NCI-H2081 (cell line): ENCODE measurements around the gene RITA1.

ENCODE experiments used
- DNase-seq, 2 experiments: peaks; one replicate each; lab custom pipeline; 2025; lab: John Stamatoyannopoulos, UW

RITA1 gene

DNA sequence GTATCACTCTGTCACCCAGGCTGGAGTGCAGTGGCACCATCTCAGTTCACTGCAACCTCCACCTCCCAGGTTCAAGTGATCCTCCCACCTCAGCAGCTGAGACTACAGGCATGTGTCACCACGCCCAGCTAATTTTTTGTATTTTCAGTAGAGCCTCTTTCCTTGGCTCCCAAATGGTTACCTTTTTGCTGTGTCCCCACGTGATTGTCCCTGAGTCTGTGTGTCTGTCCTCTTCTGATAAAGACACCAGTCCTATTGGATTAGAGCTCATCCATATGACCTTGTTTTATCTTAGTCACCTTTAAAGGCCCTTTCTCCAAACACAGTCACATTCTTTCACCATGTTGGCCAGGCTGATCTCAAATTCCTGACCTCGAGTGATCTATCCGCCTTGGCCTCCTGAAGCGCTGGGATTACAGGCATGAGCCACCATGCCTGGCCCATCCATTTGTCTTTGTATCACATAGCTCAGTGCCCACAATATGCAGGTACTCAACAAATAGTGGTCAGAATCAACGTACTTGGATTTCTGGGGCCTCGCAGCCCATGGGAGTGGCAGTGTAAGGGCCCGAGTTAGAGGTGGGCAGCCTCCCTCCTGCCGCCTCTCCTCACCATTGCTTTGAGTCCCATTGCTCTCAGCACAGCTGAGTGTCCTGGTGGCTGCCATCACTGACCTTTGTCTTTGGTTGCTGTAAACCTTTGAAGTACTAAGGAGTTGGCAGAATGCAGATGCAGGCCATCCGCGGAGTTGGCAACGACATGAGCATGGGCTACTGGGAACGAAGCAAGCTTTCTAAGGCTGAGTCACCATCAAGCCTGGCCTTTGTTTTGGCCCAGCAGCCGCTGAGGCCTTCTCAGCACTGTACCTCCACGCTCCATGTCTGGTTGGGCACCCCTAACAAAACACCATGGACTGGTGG lies 45.1 kb downstream of the RITA1 start:
- DNase-seq, result no peak

DNA sequence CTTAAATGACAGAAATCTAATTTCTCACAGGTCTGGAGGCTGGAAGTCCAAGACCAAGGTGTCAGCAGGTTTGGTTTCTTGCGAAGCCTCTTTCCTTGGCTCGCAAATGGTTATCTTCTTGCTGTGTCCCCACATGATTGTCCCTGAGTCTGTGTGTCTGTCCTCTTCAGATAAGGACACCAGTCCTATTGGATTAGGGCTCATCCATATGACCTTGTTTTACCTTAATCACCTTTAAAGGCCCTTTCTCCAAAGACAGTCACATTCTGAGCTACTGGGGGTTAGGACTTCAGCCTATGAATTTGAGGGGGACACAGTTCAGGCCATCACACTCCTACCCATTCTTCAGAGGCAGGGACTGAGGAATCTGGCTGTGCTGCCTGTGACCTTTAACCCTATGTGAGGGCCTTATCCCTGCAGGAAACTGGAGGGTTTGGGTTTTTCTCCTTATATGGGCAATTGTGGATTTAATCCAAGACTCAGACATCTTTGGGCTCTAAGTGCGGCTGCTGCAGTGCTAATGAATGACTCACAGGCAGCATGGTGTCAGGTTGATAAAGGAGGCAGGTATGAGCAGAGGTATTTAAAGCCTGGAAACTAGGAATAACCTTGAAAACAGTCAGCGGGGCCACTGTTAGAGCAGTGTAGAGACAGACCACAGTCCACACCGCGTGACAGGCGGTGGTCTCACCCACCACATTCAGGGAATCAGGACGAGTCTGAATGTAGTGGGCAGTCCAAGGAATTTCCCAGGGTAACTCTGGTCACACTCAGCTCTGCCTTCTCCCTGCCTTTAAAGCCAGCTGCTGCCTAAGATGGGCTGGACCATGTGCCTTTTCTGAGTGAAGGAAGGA lies 45.9 kb downstream of the RITA1 start:
- no peak for DNase-seq

DNA sequence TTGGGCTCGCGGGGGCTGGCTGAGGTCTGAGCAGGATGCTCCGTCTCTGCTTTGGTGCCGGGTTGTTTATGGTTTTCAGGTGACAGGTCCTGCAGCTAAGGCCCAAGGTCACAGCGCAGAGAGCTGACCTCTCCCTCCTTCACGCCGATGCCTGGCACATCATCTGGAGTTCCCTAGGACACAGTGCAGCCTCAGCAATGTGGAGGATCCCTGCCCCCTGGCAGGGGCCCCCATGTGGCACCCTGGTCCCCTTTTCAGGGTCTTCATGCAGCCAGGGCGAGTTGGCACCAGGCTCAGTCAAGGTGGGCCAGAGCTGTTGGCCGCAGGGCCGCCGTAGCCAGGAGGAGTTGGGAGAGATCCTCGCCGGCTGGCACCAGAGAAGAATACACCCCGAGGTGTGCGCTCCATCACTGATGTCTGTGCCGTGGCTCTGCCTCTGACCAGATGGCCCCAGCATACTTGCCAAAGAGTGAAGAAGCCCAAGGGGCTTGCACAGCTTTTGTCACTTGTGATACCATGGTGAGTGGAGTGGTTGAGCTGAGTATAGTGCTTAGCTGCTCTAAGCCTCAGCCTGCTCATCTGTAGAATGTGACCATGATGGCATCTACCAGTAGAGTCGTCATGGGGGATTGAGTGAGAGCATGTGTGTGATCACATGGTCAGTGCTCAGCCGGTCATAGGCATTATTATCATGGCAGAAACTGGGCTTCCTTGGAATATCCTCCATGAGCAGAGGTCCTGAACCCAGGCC lies 46.7 kb downstream of the RITA1 start:
- no peak for DNase-seq

DNA sequence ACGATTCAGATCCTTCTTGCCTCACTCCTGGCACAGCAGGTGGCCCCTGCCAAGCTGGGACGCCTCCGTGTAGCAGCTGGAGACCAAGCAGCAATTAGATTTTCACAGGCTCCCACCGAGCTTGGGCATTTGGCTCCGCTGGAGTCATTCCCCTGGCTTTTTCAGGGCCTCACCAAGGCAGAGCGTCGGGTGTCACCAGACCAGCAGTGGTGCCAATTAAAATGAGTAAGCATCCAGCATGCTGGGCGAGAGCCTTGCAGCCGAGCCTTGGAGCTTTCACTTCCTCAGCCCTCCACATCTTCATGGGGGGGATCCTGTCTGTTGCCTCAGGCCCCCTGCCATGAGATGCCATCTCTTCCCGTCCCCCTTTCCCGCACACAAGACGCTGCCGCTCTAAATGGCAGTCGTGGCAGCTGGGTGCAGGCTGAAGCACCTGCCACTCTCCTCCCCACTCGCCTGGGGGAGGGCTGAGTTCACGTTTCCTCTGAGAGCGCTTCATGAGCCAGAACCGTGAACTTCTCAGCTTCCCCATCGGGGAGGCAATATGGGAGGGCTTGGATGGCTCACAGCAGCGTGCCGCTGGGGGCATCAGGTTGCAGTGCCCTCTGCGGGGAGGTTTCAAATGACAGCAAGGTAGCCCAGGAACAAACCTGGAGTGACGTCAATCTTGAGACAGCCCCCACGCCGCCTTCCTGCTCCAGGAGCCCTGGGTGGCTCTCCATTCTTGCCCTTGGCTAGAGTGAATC lies 47.5 kb downstream of the RITA1 start:
- peak; percentile 75 to 86 for DNase-seq

DNA sequence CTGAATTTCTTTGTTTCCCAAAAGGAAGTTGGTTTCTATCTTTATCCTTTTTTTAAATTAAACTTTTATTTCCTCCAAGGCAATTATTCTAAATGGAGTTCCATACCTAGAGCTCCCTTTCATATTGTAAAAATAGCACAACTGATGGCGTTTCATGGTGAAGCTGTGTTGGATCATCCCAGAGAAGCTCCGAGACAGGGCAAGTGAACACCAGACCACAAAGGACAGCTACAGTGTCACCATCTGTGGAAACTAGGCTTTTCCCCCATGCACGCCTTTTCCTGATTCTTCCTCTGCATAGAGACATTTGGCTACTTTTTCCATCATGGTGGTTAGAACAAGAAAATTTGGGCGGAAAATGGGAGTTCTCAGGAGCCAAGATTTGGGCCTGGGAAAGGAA lies 48.4 kb downstream of the RITA1 start:
- no peak for DNase-seq

DNA sequence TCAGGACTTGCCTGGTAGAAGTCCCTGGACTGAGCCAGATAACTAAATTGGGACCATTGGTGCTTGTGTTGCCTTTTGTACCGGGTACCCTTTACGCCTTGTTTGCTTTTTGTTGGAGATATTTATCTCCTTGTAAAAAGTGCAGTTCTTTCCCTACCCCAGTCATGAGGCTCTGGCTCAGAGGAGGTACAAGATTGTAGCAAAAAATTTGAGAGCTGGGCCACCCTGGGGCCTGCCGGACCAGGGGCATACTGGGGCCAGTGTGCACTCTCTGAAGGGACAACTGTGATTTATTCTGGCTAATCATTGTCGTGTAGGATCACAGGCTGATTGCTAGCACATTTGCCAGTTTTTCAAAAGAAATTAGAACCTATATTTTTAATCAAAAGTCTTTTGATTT lies 49.0 kb downstream of the RITA1 start:
- no peak for DNase-seq

DNA sequence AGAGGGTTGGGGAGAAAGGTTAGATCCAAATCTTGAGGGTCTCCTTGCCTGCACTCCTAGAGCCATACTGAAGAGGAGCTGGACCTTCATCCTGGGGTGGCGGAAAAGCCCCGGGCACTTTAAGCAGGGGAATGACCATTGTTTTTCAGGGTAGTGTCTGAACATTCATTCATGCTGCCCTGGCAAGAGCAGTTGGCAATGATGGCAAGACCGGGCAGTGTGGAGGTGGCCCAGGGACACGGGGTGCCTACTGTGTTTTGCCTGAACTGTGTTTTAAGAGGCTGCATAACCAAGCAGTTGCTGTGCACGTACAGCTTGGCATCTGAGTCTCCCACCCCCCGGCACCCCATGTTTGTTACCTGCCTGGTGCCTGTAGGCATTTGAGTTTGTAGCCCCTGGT lies 50.5 kb downstream of the RITA1 start:
- no peak for DNase-seq

DNA sequence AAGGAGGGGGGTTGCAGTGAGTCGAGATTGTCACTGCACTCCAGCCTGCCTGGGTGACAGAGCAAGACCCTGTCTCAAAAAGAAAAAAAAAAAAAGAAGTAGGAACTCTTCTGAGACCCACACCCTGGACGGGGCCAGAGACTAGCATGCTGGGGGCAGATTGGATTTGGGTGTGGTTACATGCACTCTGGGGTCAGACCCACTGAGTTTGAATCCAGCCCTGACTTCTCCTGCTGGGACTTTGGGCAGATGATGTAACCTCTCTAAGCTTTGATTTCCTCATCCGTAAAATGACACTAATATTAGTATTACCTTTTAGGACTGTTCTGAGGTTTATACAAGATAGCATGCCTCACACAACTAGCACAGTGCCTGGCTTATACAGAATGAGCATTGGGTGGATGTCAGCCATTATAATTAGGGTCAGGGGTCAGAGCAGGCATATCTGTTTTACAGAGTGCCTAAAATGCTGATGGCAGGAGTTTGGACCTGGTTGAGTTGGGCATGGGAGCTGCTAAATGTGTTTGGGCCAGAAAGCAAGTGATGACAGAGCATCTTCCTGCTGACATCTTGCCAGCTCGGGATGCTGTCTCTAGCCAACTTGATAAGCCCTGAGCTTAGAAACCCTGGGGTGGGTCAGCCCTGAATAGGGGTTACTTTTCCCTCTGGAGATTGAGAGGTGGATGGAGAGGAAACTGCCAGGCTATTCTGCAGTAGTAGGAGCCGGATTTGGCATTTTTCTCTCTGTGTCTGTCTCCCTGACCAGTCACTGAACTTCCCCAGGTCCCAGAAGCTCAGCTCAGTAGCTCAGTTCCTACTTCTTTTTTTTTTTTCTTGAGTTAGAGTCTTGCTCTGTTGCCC lies 51.2 kb downstream of the RITA1 start:
- DNase-seq, result no peak

DNA sequence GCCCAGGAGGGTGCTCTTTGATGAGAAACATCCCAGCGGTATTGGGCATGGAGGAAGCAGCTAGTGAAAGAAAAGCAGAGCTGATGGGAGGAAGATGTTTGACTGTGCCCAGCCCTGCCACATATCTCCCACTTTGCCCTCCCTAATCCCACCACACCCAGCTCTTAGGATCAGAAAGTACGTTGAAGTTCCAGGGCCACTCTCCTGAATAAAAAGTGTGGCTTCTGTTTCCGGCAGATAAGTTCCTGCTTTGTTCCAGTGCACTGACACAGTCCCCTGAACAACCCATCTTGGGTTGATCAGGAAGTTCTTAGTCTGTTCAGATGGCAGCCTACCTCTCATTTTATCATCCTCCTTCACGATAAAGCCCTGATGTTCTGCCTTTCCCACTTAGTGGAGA lies 52.2 kb downstream of the RITA1 start:
- no peak for DNase-seq

DNA sequence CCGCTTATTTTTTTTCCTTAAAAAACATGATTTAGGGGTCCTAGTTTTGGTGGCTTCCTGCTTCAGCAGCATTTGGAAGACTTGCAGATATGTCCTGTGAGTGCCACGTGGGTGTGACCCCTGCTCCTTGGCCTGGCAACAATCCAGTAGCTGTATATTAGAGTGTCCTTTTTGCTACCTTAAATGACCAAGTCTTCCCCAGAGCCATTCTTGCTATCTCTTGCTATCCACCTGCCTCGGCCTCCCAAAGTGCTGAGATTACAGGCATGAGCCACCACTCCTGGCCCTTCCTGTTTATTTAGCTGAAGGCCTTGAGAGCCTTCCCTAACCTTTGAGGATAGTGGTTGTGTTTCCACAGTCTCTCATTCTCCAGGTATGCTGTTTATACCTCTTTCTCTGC lies 52.8 kb downstream of the RITA1 start:
- DNase-seq, result no peak

DNA sequence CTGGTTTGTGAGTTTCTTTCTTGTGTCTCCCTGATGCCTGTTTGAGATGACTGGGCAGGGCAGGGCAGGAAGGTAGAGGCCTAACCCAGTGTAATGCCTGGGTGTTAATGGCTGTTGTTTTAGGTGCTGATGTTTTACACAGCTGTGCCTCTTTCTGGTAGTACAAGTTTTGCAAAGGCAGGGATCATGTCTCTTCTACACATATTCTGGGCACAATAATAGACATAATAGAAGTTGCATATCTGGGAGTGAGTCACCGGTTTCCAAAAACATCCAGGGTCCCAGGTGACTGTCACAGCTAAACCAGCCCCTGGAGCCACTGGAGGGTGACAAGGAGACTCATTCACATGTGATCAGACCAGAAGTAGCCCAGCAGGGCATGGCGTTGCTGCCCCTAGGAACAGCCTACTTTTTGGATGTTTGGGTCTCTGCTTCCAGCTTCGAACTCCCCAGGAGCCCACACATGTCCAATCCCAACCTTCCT lies 53.8 kb downstream of the RITA1 start:
- DNase-seq, result no peak

DNA sequence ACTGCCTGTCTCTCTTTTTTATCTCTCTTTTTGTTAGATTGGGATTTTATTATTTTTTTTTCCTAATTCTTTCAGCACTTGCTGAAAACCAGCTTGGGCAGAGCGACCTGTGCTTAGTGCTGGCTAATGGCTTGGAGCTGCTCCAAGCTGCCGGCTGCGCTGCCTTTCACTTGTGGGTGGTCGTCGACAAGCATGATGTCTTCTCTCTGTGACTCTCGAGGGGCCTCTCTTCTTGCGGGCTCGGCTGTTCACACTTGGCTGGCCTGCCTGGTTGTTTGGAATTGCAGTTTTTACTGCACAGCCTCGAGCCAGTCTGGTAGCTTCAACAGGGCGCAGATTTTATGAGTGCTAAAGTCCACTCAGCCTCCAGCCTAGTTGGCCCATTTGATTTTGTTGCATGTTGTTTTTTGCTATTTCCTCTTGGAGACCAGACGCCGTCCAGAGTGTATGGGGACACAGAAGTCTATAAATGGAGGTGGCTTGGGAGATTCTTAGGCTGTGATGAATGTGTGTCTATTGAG lies 54.4 kb downstream of the RITA1 start:
- DNase-seq, result no peak

DNA sequence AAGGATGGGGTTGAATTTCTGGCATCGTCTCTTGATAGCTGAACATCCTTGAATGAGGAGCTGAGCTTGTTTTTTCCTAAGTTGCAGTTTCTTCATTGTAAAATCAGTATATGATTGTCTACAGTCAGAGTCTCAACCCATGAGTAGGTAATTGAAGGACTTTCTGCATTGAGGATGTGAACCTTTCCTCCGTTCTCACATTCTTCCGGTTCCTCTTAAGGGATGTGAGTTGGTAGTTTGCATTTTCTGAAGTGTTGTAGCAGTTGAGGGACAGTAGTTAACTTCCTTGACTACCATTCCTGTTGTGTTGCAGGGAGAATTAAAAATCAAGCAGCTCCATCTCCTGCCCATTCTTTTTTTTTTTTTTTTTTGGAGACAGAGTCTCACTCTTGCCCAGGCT lies 54.9 kb downstream of the RITA1 start:
- DNase-seq, result no peak

DNA sequence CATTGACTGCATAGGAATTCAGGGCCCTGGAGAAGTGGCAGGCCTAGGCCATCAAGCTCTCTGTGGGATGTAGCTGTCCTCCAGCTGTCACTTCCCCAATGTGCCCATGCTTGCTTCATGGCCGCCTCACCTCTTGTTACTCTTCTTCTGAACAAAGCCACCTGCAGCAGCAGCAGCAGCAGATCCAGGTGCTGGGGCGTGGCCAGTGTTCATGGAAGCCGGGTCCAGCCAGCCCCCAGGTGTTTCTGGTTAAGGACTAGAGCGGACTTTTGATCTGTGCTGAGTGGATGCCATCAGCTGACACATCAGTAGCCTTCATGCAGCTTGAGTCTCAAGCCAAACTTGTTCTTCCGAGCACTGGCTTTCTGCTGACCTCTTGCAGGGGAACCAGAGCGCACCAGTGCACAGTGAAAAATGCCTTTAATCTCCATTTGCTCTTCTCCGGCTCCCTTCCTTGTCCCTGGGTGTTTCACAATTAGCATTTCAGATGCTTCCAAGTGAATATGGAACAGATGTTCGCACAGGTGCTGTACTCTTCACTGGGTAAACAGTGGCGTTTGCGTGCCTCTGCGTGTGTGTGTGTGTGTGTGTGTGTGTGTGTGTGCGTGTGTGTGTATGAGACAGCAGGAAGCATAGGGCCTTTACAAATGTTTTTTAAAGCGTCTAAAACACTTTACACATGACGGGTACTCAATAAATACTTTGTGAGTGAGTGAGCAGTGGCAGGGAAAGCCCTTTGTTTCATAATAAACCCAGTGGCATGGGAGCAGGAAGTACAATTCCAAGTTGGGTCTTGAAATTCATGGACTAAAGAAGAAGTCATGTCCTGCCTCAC lies 55.9 kb downstream of the RITA1 start:
- peak; percentile 5 to 43 for DNase-seq
